Measurements from ENCODE around the gene CMTM7.
A peak's percentile ranks its signal among the peaks of the same experiment; 100 is the strongest.
"Not testable (repeated sequence)": the region's sequence is repeated elsewhere in the genome, so short reads cannot be mapped to it uniquely, and the experiment has no call there.

The CMTM7 gene

GRCh38 chr3:32438596-32439344 is 47.1 kb downstream of the CMTM7 start:
- DNase-seq: no peak

GRCh38 chr3:32439421-32439820 is 47.8 kb downstream of the CMTM7 start:
- not testable (repeated sequence) for DNase-seq

DNA sequence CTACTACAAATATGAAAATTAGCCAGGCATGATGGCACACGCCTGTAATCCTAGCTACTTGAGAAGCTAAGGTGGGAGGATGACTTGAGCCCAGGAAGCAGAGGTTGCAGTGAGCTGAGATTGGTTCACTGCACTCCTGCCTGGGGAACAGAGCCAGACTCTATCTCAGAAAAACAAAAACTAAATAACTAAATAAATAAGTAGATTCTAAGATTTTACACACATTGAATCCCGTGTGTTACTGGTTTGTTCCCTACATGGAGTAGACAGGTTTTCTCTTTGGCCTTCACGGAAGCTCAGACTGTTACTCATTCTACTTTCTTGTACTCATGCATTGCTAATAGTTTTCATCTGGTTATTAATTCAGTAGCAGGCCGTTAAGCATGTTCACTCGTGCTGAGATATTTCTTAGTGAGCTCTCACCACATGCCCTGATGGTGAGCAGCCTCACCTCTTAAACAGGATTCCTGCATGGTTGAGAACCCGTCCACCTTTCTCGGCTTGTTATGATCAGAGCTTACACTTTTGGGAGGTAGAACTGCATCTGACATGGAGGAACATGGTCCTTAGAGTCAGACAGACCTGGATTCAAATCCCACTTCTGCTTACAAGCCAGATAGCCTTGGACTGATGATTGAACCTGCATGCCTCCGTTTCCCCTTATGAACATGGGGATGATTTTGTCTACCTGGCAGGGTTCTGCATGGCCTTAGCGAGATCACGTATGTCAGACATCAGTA is 49.1 kb downstream of the CMTM7 start:
- DNase-seq: no peak

- DNase-seq: no peak
These were observed 51.1 kb downstream of the CMTM7 start for GRCh38 chr3:32442766-32443165.

DNA sequence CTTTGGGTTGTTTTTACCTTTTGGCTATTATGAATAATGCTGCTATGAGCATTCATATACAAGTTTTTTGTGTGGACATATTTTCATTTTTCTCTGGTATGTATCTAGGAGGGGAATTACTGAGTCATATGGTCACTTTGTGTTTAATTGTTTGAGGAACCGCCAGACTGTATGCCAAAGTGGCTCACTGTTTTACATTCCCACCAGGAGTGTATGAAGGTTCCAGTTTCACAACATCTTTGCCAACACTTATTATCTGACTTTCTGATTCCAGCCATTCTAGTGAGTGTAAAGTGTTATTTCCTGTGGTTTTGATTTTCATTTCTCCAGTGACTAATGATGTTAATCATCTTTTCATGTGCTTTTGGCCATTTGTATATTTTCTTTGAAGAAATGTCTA is 51.8 kb downstream of the CMTM7 start:
- DNase-seq: no peak

DNA sequence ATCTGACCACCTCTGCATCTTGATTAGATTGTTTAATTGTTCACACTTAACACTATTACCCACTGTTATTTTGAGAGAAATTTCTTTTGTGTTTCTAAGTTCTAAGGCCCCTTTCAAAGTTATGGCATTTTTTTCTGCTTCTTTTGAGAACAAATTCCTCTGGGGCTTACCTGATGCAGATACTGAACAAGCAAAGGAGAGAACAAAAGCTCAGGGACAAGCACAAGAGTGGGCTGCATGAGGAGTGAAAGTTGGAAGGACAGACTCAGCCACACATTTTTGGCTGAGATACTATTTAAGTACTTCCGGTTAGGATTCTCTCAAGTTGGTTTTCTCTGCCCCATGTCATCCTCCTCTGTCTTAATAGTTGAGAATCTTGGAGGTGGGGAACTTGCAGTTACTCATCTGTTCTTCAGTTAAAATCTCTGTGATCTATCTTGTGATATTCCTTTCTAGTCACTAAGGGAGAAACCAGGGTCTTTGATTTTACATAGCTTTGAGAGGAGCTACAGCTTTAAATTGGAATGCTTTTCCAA is 56.3 kb downstream of the CMTM7 start:
- DNase-seq: no peak

DNA sequence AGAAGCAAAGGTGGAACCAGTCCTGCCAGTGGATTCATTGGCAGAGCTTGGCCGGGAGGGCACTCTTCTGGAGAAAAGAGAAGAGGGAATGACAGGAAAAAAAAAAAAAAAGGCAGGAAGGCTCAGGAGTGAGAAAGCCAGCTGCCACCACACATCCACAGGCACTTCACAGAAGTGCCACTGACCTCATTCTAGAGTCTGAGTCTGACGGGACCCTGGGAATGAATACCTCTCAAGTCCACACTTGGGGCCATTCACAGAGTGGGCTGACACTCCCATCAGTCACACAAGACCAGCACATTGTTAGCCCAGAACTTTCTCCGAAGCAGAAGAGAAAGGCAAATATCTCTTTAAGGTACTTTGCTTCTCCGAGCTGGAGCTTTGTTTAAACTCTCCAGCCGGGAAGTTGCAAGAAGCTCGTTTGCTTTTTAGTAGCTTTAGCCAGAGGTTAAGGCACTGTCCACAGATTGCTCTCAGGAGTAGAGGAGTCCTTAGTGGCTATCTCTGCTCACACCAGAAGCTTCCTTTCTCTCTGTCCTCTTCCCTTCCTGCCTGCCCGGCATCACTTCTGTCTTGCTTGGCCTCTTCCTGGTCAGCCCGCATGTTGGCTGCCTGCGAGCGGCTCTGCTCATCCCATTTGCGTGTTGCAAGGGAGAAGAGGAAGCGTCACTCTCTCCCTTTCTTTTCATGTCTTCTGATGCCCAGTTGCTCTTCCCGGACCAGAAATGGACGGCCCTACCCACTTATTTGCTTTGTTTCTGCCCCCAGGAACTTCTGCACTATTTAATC is 57.2 kb downstream of the CMTM7 start:
- DNase-seq: no peak

DNA sequence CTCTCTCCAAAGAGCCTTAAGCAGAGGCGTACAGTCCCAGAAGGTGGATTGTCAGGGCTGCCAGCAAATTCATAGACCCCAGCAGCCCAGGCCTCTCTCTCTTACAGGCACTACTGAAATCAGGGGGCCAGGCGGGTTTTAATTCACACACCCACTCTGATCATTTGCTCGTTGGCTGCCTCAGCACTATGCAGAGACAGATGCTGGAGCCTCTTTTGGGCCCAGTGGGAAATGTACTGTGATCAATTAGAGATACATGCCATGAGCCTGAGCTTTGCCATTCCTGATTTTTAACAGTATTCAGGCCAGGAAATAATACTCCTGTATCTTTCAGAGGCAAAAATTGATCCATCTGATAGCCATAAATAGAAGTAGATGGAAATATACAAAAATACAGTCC is 58.0 kb downstream of the CMTM7 start:
- no peak for DNase-seq

DNA sequence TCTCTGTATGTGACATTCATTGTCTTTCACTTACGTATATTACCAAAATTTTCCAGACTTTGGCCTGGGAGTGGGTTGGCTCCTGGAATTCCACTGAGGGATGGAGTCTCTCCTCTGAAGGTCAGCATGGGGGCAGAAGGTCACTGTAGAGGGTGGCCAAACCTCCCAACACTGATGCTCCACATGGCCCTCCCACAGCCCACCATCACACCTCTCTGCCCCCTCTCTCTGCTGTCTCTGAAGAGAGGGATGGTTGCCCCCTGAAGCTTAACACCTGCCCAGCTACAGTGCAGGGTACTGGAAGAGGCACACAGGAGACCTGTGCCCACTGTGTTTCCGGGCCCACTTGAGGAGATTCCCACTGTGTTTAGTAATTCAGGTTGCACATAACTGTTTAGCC is 58.8 kb downstream of the CMTM7 start:
- no peak for DNase-seq

DNA sequence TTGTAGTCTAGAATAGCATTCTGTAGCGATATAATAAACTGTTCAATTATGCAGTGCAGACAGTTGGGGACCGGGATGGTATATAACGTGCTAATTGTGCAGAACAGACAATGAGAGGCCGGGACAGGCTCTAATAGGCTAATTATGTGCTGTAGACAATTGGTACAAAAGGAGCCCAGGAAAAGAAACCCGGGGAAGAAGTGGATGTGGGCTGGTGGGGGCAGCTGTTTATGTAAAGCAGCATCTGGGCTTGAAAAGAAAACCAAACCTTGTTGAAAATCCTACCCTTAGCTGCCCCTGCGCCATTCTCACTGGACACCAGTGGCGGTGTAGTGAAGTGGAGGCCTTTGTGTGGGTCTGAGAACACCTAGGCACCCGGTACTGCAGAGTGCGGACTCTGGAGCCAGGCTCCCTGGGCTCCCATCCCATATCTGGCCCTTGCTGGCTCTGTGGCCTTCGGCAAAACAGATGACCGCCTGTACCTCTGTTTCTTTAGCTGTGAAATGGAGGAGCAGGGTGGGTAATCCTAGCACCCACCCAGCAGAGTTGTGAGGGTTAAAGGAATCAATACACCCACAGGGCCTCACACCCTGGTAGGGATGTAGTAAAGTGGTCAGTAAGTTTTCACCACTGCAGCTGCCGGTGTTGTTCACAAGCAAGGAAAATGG is 59.5 kb downstream of the CMTM7 start:
- DNase-seq: no peak

DNA sequence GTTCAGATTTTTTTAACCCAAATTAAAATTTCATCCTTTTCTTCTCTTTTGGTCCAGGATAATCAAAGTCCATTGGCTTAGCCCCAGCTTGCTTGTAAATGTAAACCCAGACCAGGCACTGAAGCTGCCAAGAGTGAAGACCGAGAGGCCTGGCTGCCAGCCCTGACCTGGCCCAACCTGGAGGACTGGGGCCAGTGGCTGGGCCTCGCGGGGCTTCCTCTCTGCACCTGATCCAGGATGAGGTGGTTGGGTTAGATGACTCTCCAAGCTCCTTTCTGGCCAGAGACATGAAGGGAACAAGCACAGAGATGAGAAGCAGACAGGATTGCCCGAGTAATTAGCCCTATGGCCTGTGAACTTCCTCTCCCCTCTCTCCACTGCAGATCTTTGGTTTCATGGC is 60.4 kb downstream of the CMTM7 start:
- DNase-seq: no peak

- no peak for DNase-seq
These were observed 61.7 kb downstream of the CMTM7 start for GRCh38 chr3:32453346-32453745.

DNA sequence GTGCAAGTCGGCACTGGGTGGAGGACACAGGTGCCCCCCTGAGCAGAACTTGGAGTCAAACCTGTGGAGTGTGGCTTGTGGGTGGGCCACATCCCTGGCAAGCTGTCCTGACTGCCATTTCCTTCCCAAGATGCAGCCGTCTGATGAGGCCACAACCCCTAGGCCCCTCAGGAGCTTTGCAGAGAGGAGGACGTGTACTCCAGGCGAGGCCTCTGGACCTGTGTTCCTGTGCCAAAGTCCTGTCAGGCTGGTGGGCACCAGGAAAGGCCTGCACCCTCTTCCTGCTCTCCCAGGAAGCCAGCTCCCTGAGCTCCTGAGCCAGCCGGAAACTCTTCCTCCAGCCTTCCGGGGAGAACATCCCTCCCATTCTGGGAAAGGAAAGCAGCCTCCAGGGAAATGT is 62.5 kb downstream of the CMTM7 start:
- DNase-seq: no peak

DNA sequence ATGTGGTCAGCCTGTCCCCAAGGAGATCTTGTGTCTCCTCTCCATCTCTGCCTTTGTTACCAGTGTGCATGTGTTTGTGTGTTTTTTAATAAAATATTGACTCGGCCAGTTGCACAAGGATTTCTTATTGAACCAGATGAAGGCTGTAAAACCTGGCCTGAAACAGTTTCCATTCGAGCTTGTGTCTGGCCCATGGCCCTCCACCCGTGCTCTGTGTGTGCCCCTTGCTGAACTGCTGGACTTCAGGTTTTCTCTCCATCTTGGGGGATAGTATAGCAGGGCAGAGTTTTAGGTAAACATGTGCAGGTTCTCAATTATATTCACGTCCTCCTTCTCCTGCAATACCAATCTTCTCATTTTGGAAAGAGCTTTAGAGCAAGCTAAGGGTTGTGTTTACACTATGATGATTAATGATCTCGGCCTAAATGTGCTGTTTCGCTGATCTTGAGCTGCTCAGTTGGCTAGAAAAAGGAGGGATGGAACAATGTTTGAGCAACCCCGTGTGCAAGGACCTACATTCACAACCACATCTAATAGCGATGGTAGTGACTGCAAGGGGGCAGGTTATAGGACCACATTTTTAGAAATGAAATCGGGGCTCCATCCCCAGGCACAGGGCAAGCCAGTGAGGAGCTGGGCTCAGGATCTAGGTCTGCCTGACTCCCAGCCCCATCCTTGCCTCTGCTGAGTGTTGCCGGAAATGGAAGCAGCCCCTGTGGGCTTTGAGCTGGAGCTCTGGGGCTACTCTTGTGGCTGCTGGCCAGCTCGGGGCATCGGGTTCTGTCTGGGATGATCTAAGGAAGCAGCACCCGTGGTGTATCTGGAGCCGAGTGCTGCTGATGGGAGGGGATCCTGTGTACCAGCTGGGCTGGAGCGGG is 63.3 kb downstream of the CMTM7 start:
- no peak for DNase-seq

DNA sequence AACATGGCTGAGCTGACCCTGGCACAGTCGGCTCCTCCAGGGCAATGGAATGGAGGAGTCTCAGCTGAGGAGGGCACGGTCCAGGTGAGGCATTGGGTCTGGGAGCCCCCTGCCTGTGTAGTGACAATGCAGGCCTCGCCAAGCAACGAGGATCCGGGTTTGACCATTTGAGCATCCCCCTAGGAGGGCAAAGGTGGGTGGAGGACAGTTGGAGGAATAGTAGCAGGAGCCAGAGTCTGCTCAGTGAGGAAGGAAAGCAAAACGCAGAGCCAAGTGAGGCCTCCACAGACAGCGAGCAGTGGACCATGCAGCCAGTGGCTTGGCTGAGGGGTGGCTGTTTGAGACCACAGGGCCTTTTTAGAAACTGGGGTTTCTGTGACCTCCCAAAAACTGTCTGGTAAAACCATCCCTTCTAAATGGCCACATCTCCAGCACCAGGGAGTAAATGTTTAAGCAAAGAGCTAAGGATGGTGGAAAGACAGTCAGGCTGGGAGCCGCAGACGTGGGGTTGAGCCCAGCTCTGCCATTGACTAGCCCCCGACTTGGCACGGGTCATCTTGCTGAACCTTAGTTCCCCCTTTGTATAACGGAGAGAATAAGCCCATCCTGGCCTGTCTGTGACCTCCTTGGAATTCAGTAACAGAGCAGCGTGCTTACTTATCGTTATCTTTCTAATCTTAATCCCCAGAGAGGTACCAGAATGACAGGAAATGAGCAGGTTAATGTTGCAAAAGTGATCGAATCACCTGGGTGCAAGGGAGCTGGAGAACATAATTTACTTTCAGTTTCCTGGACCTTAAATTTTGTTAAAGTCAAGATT is 64.2 kb downstream of the CMTM7 start:
- DNase-seq: no peak

DNA sequence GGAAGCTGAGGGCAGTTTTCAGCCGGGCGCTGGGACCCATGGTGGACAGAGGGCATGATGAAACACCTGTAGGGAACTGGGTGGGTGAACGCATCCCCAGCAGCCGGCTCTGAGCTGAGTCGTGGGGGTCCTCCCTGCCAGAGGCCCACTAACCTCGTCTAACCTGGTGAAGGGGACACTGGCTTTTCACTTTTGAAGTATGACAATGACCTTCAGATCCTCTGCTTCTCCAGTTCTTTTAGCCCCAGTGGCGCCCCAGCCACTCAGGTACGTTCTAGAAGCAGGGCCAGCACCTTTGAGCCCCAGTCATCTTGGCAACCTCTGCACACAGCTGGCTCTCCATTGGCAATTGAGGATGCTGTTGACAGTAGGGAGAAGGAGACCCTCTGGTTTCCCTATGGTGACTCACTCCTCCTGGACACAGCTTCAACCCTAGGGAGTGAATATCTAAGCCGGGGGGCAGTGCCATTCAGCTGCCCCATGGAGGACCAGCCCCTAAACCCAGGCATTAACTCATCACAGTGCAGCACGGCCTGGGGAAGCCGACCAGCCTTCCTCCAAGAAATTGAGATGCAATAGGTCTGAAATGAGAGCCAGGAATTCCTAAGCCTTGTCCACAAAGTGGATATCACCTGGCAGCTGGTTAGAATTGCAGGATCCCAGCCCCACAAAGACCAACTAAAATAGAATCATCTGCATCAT is 64.9 kb downstream of the CMTM7 start:
- no peak for DNase-seq

DNA sequence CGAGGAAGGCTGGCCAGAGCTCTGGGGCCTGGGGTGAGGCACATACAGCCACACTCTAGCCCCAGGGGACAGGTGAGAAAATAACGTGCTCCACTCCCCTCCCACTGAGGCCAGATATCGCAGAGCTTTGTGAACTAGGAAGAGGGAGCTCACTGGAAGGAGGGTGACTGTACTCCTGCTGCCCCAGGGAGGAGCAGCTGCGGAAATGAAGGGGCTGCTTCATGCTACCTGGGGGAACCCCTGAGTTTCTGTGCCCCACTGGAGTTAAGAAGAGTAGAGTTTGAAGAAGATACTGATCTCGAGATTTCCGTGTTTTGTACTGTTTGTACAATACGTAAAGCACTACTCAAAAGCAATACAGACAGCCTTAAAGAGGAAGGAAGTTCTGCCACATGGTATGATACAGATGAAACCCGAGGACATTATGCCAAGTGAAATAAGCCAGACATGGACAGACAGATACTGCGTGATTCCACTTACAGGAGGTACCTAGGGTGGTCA is 66.4 kb downstream of the CMTM7 start:
- DNase-seq: peak; percentile 78

DNA sequence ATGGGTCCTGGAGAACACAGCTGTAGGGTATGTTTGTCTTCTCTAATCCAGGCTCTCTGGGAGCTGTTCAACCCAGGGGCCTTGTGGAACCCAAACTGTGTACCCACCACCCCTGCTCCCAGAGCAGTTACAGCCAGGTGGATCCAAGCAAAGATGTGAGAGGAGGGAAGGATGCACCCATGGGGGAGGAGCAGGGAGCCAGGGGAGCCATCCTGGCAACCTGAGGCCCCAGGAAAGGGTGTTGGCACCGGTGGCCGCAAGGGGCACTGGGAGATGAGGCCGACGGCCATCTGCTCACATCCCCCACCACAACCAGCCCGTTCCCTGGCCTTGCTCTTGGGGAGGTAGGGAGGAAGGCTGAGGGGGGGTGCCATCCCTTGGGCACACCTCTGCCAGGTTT is 67.8 kb downstream of the CMTM7 start:
- DNase-seq: no peak

- peak; percentile 76 for DNase-seq
These were observed 68.5 kb downstream of the CMTM7 start for GRCh38 chr3:32460031-32460749.
